GM12892 (cell line): ENCODE data around the gene MAP4K4.

ENCODE experiments used
- POLR2A ChIP-seq: IDR thresholded peaks from 2 replicates; pipeline ENCODE4 v1.6.1; 2011; ENCODE audit warnings: low read depth, low read length, control low read depth
- POLR2AphosphoS5 ChIP-seq: IDR thresholded peaks from 2 replicates; pipeline ENCODE4 v1.6.1; 2011; ENCODE audit warnings: low read depth, low read length, control low read depth

DNA sequence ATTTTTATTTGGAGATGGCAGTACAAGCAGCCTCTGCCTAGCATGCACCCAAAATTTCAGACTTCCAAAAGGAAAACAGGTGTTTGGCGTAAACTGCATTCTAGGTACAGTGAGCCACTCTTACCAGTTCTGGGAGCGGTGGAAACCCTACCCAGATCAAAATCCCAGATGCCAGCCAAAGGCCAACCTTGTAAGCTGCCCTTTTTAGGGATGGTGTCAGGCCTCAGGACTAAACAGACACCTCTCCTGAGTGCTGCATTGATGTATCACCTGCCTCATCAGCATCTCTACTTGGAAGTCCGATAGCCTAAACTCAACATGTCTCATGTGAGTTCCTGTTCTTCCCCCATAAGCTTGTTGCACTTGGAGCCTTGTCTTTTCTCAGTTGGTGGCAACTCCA lies 104.0 kb downstream of the MAP4K4 start:
- TF ChIP-seq POLR2A (no peak), POLR2AphosphoS5 (no peak)
